Ishikawa (cell line): ENCODE measurements around the gene HSD11B1.

Experiments used
- EP300 ChIP-seq: IDR thresholded peaks from 2 replicates; pipeline ENCODE4 v1.6.1; 2012; ENCODE audit warnings: borderline replicate concordance
- RAD21 ChIP-seq: IDR thresholded peaks from 2 replicates; pipeline ENCODE4 v1.6.1; 2012; ENCODE audit warnings: low read depth
- TAF1 ChIP-seq: IDR thresholded peaks from 2 replicates; pipeline ENCODE4 v1.6.1; 2012; ENCODE audit warnings: low read depth, mild to moderate bottlenecking
- TF ChIP-seq, protein P1 (sequence below): IDR thresholded peaks from 2 replicates; pipeline ENCODE4 v1.6.1; 2012

DNA sequence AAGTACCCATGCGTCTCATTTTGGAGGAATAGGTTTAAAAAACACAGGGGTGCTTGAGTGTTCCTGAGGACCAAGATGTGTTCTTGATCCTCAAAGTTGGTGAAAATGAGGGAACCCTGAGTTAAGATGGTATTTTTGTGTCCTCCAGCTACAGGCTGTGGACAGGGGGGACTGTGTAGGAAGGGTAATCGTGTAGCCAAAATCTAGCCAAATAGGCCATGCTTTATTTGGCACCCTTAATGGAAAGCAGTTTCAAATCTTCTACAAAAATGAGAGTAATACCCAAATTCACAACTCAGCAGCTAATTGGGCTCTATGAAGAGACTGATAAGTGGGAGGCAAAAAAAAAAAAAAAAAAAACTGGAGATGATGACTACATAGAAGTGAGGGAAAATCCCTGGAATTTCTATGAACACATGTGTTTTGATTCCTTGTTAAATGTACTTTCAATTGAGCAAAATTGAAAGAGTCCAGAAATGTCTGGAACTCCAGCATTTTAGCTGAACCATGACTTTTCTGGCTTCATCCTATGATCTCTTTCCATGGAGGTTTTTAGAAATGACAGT is 470 bp downstream of the HSD11B1 start:
- TF ChIP-seq, protein P1, sequence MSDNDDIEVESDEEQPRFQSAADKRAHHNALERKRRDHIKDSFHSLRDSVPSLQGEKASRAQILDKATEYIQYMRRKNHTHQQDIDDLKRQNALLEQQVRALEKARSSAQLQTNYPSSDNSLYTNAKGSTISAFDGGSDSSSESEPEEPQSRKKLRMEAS: no peak
- no peak for TF ChIP-seq RAD21
- no peak for TF ChIP-seq TAF1
- no peak for TF ChIP-seq EP300
